KOPT-K1 (cell line): ENCODE measurements around the gene AFAP1.

ENCODE experiments used
- H3K27ac ChIP-seq: fragments of 200-600 bp; sonication (generic); 2 replicates; pipeline ENCODE4 v1.5.1; 2016; ENCODE audit warnings: antibody characterized with exemption, mild to moderate bottlenecking, low read depth, low read length; ENCODE audit not compliant: poor library complexity, severe bottlenecking
- H3K36me3 ChIP-seq: fragments of 200-600 bp; sonication (generic); 2 replicates; pipeline ENCODE4 v1.5.1; 2017; ENCODE audit warnings: antibody characterized with exemption, mild to moderate bottlenecking, low read length, moderate library complexity; ENCODE audit not compliant: insufficient read depth
- H3K9me3 ChIP-seq: fragments of 200-600 bp; sonication (generic); 2 replicates; pipeline ENCODE4 v1.5.1; 2017; ENCODE audit warnings: antibody characterized with exemption, low read length, mild to moderate bottlenecking; ENCODE audit not compliant: insufficient read depth, poor library complexity, severe bottlenecking

AFAP1 gene

GRCh38 chr4:7746351-7747061, 193.2 kb downstream of the AFAP1 start:
- Histone ChIP-seq H3K36me3 (no peaks in the 10 kb centered on the region), H3K27ac (no peak overlapping the region), H3K9me3 (no peaks in the 10 kb centered on the region)

- no peak overlapping the region for H3K27ac ChIP-seq
- no peaks in the 10 kb centered on the region for H3K36me3 ChIP-seq
- no peaks in the 10 kb centered on the region for H3K9me3 ChIP-seq
Observed at GRCh38 chr4:7745301-7745885, 194.3 kb downstream of the AFAP1 start.

GRCh38 chr4:7744142-7744804, 195.4 kb downstream of the AFAP1 start:
- Histone ChIP-seq H3K9me3 (no peaks in the 10 kb centered on the region), H3K36me3 (no peaks in the 10 kb centered on the region), H3K27ac (no peak overlapping the region)

GRCh38 chr4:7742807-7743280, 196.8 kb downstream of the AFAP1 start:
- Histone ChIP-seq H3K27ac (no peak overlapping the region), H3K36me3 (no peaks in the 10 kb centered on the region), H3K9me3 (no peaks in the 10 kb centered on the region)

GRCh38 chr4:7741946-7742806, 197.5 kb downstream of the AFAP1 start:
- Histone ChIP-seq H3K9me3 (no peaks in the 10 kb centered on the region), H3K36me3 (no peaks in the 10 kb centered on the region), H3K27ac (no peak overlapping the region)

- Histone ChIP-seq H3K36me3 (no peaks in the 10 kb centered on the region), H3K9me3 (no peaks in the 10 kb centered on the region), H3K27ac (no peak overlapping the region)
Observed at GRCh38 chr4:7740866-7741525, 198.7 kb downstream of the AFAP1 start.

- no peak overlapping the region for H3K27ac ChIP-seq
- no peaks in the 10 kb centered on the region for H3K9me3 ChIP-seq
- no peaks in the 10 kb centered on the region for H3K36me3 ChIP-seq
Observed at GRCh38 chr4:7739918-7740865, 199.5 kb downstream of the AFAP1 start.

- no peak overlapping the region for H3K27ac ChIP-seq
- no peaks in the 10 kb centered on the region for H3K9me3 ChIP-seq
- H3K36me3 ChIP-seq, result no peaks in the 10 kb centered on the region
Observed at GRCh38 chr4:7739077-7739917, 200.4 kb downstream of the AFAP1 start.

- Histone ChIP-seq H3K36me3 (no peaks in the 10 kb centered on the region), H3K27ac (no peak overlapping the region), H3K9me3 (no peaks in the 10 kb centered on the region)
Observed at GRCh38 chr4:7738458-7739076, 201.1 kb downstream of the AFAP1 start.

- no peaks in the 10 kb centered on the region for H3K9me3 ChIP-seq
- no peak overlapping the region for H3K27ac ChIP-seq
- H3K36me3 ChIP-seq, result no peaks in the 10 kb centered on the region
Observed at GRCh38 chr4:7737752-7738457, 201.8 kb downstream of the AFAP1 start.

- Histone ChIP-seq H3K36me3 (no peaks in the 10 kb centered on the region), H3K27ac (no peak overlapping the region), H3K9me3 (no peaks in the 10 kb centered on the region)
Observed at GRCh38 chr4:7737268-7737645, 202.4 kb downstream of the AFAP1 start.
